Neural progenitor cell (in vitro differentiated cells): ENCODE data around the gene MBOAT7. TPM values are rescaled to one million over a fixed set of nuclear protein-coding genes. Genes with fewer than 3 reads are reported as not detected.
"Not testable (repeated sequence)": the region's sequence is repeated elsewhere in the genome, so short reads cannot be mapped to it uniquely, and the experiment has no call there.

Experiments used
- DNase-seq: peaks from one replicate; pipeline ENCODE4 v3.0.0-alpha.2; 2016; ENCODE audit warnings: low spot score
- H2AFZ ChIP-seq: fragments of 200-600 bp; sonication (generic); replicated peaks from 2 replicates; pipeline ENCODE4 v1.6.1; 2016; ENCODE audit warnings: antibody characterized with exemption
- H3F3A ChIP-seq: fragments of 200-600 bp; sonication (generic); 2 replicates; pipeline ENCODE4 v1.6.1; 2016; ENCODE audit warnings: antibody characterized with exemption, low read depth
- H3K27ac ChIP-seq: fragments of 200-600 bp; sonication (generic); 2 replicates; pipeline ENCODE4 v1.5.1; 2016; ENCODE audit warnings: mild to moderate bottlenecking
- H3K27me3 ChIP-seq: fragments of 200-600 bp; sonication (generic); 2 replicates; pipeline ENCODE4 v1.6.1; 2016; ENCODE audit warnings: mild to moderate bottlenecking, moderate library complexity
- H3K36me3 ChIP-seq: fragments of 200-600 bp; sonication (generic); 2 replicates; pipeline ENCODE4 v1.5.1; 2016
- H3K4me1 ChIP-seq: fragments of 200-600 bp; sonication (generic); 2 replicates; pipeline ENCODE4 v1.6.1; 2016; ENCODE audit warnings: mixed run types
- H3K4me2 ChIP-seq: fragments of 200-600 bp; sonication (generic); 2 replicates; pipeline ENCODE4 v1.6.1; 2016
- H3K4me3 ChIP-seq: fragments of 200-600 bp; sonication (generic); 2 replicates; pipeline ENCODE4 v1.5.1; 2016
- H3K79me2 ChIP-seq: fragments of 200-600 bp; sonication (generic); 2 replicates; pipeline ENCODE4 v1.6.1; 2016; ENCODE audit warnings: low read depth
- H3K9ac ChIP-seq: fragments of 200-600 bp; sonication (generic); 2 replicates; pipeline ENCODE4 v1.6.1; 2016
- H3K9me3 ChIP-seq: fragments of 200-600 bp; sonication (generic); 2 replicates; pipeline ENCODE4 v1.5.1; 2016; ENCODE audit warnings: low read depth
- H4K20me1 ChIP-seq: fragments of 200-600 bp; sonication (generic); 2 replicates; pipeline ENCODE4 v1.6.1; 2016; ENCODE audit warnings: low read depth
- H3K27ac Mint-ChIP-seq: 3 replicates; pipeline ENCODE4 v1.8.0; 2021; ENCODE audit warnings: mixed read lengths
- H3K27me3 Mint-ChIP-seq: 2 replicates; pipeline ENCODE4 v1.8.0; 2022; ENCODE audit warnings: low read depth, mild to moderate bottlenecking, inconsistent platforms, moderate library complexity, mixed read lengths; ENCODE audit not compliant: insufficient read depth
- H3K36me3 Mint-ChIP-seq: 3 replicates; pipeline ENCODE4 v1.8.0; 2021; ENCODE audit warnings: mixed read lengths
- H3K4me1 Mint-ChIP-seq: 3 replicates; pipeline ENCODE4 v1.8.0; 2021; ENCODE audit warnings: mixed read lengths
- H3K4me3 Mint-ChIP-seq: 3 replicates; pipeline ENCODE4 v1.8.0; 2021; ENCODE audit warnings: mild to moderate bottlenecking, moderate library complexity, mixed read lengths
- H3K9me3 Mint-ChIP-seq: 3 replicates; pipeline ENCODE4 v1.8.0; 2020; ENCODE audit warnings: mixed read lengths
- EZH2 ChIP-seq: fragments of 200-600 bp; sonication (generic); IDR thresholded peaks from 2 replicates; pipeline ENCODE4 v1.6.1; 2017; ENCODE audit warnings: antibody characterized with exemption, mild to moderate bottlenecking, moderate library complexity
- EZH2phosphoT487 ChIP-seq: fragments of 200-600 bp; sonication (generic); IDR thresholded peaks from 2 replicates; pipeline ENCODE4 v1.6.1; 2017; ENCODE audit warnings: antibody characterized with exemption
- total RNA-seq: library from RNA; depleted of rRNA; stranded (reverse); fragments of >200 nt; gene quantifications from 2 replicates; pipeline ENCODE4 v1.2.3, GENCODE V29; 2015; ENCODE audit warnings: low replicate concordance
- TF ChIP-seq, protein P1 (sequence below): fragments of 200-600 bp; sonication (generic); IDR thresholded peaks from 2 replicates; pipeline ENCODE4 v1.5.1; 2017; ENCODE audit warnings: antibody characterized with exemption, mild to moderate bottlenecking

MBOAT7 gene
- total RNA-seq, 1 donor from 2014 or later, result 20.0 TPM

GRCh38 chr19:54207983-54208783 lies 18.8 kb upstream of the MBOAT7 start:
- peaks cover 25% of the 10 kb centered on the region for H3K36me3 Mint-ChIP-seq
- Histone ChIP-seq H3K36me3 (no peaks in the 10 kb centered on the region), H3K9ac (no peak overlapping the region), H4K20me1 (peaks cover 72% of the 10 kb centered on the region), H3K4me3 (no peak overlapping the region), H3K4me1 (peaks cover 17% of the 10 kb centered on the region), H3F3A (peaks cover 41% of the 10 kb centered on the region), H3K9me3 (no peaks in the 10 kb centered on the region), H3K27me3 (no peaks in the 10 kb centered on the region), H3K4me2 (no peak overlapping the region), H2AFZ (no peak overlapping the region), H3K79me2 (peaks cover 38% of the 10 kb centered on the region), H3K27ac (peak overlapping the region; percentile 53)
- no peaks in the 10 kb centered on the region for H3K9me3 Mint-ChIP-seq
- H3K27me3 Mint-ChIP-seq, result peaks cover 4% of the 10 kb centered on the region
- TF ChIP-seq EZH2phosphoT487 (no peak), EZH2 (no peak)
- TF ChIP-seq, protein P1, sequence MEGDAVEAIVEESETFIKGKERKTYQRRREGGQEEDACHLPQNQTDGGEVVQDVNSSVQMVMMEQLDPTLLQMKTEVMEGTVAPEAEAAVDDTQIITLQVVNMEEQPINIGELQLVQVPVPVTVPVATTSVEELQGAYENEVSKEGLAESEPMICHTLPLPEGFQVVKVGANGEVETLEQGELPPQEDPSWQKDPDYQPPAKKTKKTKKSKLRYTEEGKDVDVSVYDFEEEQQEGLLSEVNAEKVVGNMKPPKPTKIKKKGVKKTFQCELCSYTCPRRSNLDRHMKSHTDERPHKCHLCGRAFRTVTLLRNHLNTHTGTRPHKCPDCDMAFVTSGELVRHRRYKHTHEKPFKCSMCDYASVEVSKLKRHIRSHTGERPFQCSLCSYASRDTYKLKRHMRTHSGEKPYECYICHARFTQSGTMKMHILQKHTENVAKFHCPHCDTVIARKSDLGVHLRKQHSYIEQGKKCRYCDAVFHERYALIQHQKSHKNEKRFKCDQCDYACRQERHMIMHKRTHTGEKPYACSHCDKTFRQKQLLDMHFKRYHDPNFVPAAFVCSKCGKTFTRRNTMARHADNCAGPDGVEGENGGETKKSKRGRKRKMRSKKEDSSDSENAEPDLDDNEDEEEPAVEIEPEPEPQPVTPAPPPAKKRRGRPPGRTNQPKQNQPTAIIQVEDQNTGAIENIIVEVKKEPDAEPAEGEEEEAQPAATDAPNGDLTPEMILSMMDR, result no peak
- no peak for DNase-seq
- peak overlapping the region; percentile 73 for H3K4me3 Mint-ChIP-seq
- peaks cover 20% of the 10 kb centered on the region for H3K4me1 Mint-ChIP-seq
- no peak overlapping the region for H3K27ac Mint-ChIP-seq

GRCh38 chr19:54207676-54207982 lies 18.2 kb upstream of the MBOAT7 start:
- Histone ChIP-seq H2AFZ (no peak overlapping the region), H4K20me1 (peaks cover 78% of the 10 kb centered on the region), H3K9ac (no peak overlapping the region), H3K27ac (no peak overlapping the region), H3K79me2 (peaks cover 44% of the 10 kb centered on the region), H3K9me3 (no peaks in the 10 kb centered on the region), H3K4me2 (no peak overlapping the region), H3K27me3 (no peaks in the 10 kb centered on the region), H3K4me1 (peaks cover 21% of the 10 kb centered on the region), H3K4me3 (no peak overlapping the region), H3K36me3 (peaks cover 4% of the 10 kb centered on the region), H3F3A (peaks cover 46% of the 10 kb centered on the region)
- DNase-seq, result no peak
- Mint-ChIP-seq H3K36me3 (peaks cover 30% of the 10 kb centered on the region), H3K9me3 (no peaks in the 10 kb centered on the region), H3K4me1 (peaks cover 24% of the 10 kb centered on the region), H3K4me3 (peak overlapping the region; percentile 73), H3K27ac (no peak overlapping the region), H3K27me3 (peaks cover 4% of the 10 kb centered on the region)
- TF ChIP-seq EZH2phosphoT487 (no peak), EZH2 (no peak)
- TF ChIP-seq, protein P1, result no peak

- H3K9me3 ChIP-seq, H3K4me3 ChIP-seq, H3K27me3 ChIP-seq, H3K9ac ChIP-seq, H3K27ac ChIP-seq, DNase-seq, H3K4me2 ChIP-seq, H3K36me3 ChIP-seq, H3K9me3 Mint-ChIP-seq, H2AFZ ChIP-seq, H3K27me3 Mint-ChIP-seq, H3K4me3 Mint-ChIP-seq, H3K27ac Mint-ChIP-seq: not testable (repeated sequence)
- peaks cover 35% of the 10 kb centered on the region for H3K36me3 Mint-ChIP-seq
- peaks cover 29% of the 10 kb centered on the region for H3K4me1 Mint-ChIP-seq
- Histone ChIP-seq H4K20me1 (peaks cover 82% of the 10 kb centered on the region), H3F3A (peaks cover 51% of the 10 kb centered on the region), H3K4me1 (peaks cover 25% of the 10 kb centered on the region), H3K79me2 (peaks cover 48% of the 10 kb centered on the region)
These were observed 17.8 kb upstream of the MBOAT7 start for GRCh38 chr19:54207193-54207592.

- H3K4me1 Mint-ChIP-seq, result peaks cover 33% of the 10 kb centered on the region
- no peak overlapping the region for H3K4me3 Mint-ChIP-seq
These were observed 17.4 kb upstream of the MBOAT7 start for GRCh38 chr19:54206831-54207177.

More at GRCh38 chr19:54206831-54207177, 17.4 kb upstream of the MBOAT7 start:
- Histone ChIP-seq H3K79me2 (peaks cover 52% of the 10 kb centered on the region), H3K9ac (no peak overlapping the region), H3K4me1 (peaks cover 29% of the 10 kb centered on the region), H3K36me3 (peaks cover 12% of the 10 kb centered on the region), H2AFZ (no peak overlapping the region), H3K9me3 (no peaks in the 10 kb centered on the region), H3K4me3 (no peak overlapping the region), H3F3A (peaks cover 54% of the 10 kb centered on the region), H4K20me1 (peaks cover 86% of the 10 kb centered on the region), H3K4me2 (no peak overlapping the region), H3K27me3 (no peaks in the 10 kb centered on the region), H3K27ac (no peak overlapping the region)
- peaks cover 35% of the 10 kb centered on the region for H3K36me3 Mint-ChIP-seq
- peaks cover 4% of the 10 kb centered on the region for H3K27me3 Mint-ChIP-seq
- no peak overlapping the region for H3K27ac Mint-ChIP-seq
- no peak for TF ChIP-seq EZH2
- no peak for TF ChIP-seq EZH2phosphoT487
- TF ChIP-seq, protein P1, result no peak
- DNase-seq, result no peak
- H3K9me3 Mint-ChIP-seq, result no peaks in the 10 kb centered on the region
